Glomerular endothelial cell (primary cell): ENCODE data around the gene ENTPD3. TPM values are rescaled to one million over a fixed set of nuclear protein-coding genes. Genes with fewer than 3 reads are reported as not detected.
"Not testable (repeated sequence)": the region's sequence is repeated elsewhere in the genome, so short reads cannot be mapped to it uniquely, and the experiment has no call there.

ENCODE experiments used
- DNase-seq: peaks from one replicate; pipeline ENCODE4 v3.0.0-alpha.2; 2011; ENCODE audit warnings: low read depth, low spot score; ENCODE audit errors: extremely low read depth
- total RNA-seq: library from RNA; depleted of rRNA; stranded (reverse); fragments of >200 nt; gene quantifications from 2 replicates; pipeline ENCODE4 v1.2.3, GENCODE V29; 2015

ENTPD3 gene
- total RNA-seq, 1 donor from 2014 or later: not detected

- DNase-seq: no peak
Observed at GRCh38 chr3:40458473-40458872, 71.5 kb downstream of the ENTPD3 start.

GRCh38 chr3:40460481-40460880 is 73.5 kb downstream of the ENTPD3 start:
- not testable (repeated sequence) for DNase-seq

- no peak for DNase-seq
Observed at GRCh38 chr3:40461161-40461560, 74.2 kb downstream of the ENTPD3 start.

DNA sequence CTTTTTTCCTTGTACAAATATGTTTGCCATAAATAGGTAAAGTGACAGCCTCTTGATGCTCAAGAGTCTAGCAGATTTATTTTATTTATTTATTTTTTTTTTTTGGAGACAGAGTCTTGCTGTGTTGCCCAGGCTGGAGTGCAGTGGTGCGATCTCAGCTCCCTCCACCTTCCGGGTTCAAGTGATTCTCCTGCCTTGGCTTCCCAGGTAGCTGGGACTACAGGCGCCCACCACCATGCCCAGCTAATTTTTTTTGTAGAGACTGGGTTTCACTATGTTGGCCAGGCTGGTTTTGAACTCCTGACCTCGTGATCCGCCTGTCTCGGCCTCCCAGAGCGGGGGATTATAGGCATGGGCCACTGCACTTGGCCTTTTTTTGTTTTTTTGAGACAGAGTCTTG is 75.9 kb downstream of the ENTPD3 start:
- not testable (repeated sequence) for DNase-seq

GRCh38 chr3:40463579-40463978 is 76.6 kb downstream of the ENTPD3 start:
- no peak for DNase-seq

DNA sequence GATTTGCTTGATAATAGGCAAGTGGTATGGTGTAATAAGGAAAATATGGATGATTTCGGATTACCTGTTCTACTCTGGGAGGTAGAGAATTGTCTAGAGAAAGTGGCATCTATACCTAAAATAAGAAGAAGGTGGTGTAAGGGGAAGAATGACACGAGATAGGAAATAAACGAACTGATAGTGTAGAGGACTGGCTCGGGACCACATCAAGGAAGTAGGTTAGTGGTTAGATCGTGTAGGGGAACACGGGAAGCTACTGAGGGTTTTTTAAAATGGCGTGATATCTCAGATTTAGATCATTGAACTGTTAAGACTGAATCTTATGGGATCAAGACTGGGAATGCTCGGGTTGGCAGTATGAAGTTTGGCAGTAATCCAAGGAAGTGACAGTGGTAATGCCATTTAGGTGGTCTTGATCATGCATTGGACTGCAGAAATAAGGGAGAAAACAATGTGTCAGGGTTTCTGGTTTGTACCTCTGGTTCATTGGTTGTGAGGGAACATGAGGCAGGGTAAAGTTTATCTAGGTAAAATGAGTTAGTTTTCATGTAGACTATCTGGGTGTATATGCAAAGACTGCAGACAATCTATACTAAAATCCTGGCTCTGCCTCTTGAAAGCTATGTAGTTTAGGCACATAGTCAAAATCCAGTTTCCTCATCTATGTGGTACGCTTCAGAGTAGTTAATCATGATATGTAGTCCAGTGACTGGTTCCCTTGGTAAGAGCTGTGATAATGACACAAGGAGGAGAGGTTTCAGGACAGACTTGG is 77.5 kb downstream of the ENTPD3 start:
- no peak for DNase-seq

DNA sequence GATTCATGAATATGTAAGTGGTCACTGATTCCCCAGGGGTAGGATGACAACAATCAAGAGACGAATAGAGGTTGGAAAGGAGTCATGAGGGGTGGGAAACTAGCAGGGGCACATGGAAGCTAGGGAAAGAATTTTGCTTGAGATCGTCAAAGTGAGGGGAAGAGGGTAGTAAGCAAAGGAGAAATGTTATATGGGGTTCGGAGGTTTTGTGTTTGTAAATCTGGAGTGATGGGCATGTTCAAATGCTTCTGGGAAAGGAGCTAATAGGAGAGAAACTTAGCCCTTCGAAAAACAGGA is 78.1 kb downstream of the ENTPD3 start:
- DNase-seq: no peak

DNA sequence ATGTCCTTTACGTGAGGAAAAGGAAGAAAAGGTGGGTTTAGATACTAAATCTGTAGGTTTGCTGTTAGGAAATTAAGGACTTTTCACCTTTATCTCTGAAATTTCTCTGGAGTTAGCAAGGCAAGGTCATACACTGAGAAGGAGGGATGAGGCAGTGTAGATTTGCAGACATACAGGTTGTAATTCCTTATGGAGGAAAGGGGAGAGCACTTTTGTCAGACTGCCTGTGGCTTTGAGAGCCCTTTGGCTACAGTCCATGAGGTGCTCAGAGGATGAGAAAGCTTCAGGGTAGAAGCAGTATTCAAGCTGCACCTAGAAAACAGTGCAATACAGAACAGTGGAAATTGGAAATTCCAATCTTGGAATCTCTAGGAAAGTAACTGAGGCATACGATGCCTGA is 78.5 kb downstream of the ENTPD3 start:
- no peak for DNase-seq

DNA sequence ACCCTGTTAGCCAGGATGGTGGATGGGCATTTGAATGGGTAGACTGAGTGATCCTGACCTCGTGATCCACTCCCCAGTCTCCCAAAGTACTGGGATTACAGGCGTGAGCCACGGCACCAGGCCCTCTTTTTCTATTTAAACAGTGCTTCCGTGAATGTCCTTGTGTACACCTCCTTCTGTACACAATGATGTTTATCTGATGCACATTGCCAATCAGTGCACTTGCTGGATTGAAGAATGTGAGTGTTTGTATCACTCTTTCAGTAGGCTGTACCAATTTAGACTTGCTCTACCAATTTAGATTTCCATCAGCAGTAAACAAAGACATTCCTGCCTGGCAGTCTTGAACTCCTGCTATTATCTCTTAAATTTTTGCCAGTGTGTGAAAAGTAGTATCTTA is 81.0 kb downstream of the ENTPD3 start:
- no peak for DNase-seq

GRCh38 chr3:40470701-40471100 is 83.7 kb downstream of the ENTPD3 start:
- DNase-seq: no peak

DNA sequence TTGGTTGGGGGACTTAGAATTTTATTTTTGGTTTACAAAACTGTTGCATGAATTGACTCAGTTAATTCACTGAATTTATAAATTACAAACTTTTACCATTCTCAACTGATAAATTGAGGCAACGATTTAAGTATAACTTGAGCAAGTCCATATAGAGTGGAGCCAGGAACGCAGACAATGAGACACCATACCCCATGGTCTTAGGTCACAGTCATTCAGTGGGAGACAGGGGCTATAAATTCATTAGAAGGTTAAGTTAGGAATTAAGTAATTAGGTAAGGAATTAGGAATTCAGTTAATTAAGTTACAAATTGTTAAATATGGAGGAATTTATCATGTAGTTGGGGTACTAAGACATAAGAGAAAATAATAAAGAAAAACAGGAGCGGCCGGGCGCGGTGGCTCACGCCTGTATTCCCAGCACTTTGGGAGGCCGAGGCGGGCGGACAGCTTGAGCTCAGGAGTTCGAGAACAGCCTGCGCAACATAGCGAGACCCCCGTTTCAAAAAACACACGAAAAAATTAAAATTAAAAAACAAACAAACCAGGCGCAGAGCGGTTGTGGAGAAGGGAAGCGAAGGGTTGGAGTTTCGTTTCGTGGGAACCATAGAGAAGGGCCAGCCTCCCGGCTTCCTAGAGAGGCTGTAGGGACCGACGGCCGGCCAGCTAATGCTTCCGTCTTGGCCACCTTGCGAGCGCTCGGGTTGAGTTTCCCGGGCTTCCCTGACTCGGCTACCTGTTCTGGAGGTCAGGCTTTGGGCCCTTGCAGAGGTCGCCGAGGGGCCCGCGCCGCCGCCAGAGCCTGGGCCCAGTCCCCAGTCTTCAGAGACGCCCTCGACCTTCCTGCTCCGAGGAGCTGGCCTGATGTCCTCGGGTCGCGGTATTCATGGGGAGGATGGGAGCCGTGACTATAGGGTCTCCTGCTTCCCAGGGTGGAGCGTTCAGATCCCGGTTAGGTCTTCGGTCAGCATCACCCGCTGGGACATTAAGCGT is 89.8 kb downstream of the ENTPD3 start, which contains the start of gene ZNF619:
Gene ZNF619 (plus strand): TSS at position 645 of the 993 bp plus-strand sequence. CDS start 858 bp downstream, outside the sequence.
- DNase-seq: no peak

- no peak for DNase-seq
Observed at GRCh38 chr3:40477666-40478065, 90.7 kb downstream of the ENTPD3 start.

Other genes starting within 250 kb of the ENTPD3 start
- 23.0 and 28.7 TPM in 2 replicates for gene EIF1B, start 77.5 kb upstream of the ENTPD3 start, total RNA-seq
- gene RPL14, start 70.2 kb downstream of the ENTPD3 start, total RNA-seq: 490 and 662 TPM in 2 replicates
- gene ZNF619, start 89.9 kb downstream of the ENTPD3 start, total RNA-seq: 3.6 and 4.4 TPM in 2 replicates
- gene ZNF620, start 118.9 kb downstream of the ENTPD3 start, total RNA-seq: 2.7 and 4.0 TPM in 2 replicates
- 12.0 and 13.7 TPM in 2 replicates for gene ZNF621, start 137.8 kb downstream of the ENTPD3 start, total RNA-seq